Tongue (tissue), 2 donors: ENCODE data around the gene DGKH. TPM values are rescaled to one million over a fixed set of nuclear protein-coding genes. Genes with fewer than 3 reads are reported as not detected.
A peak's percentile ranks its signal among the peaks of the same experiment; 100 is the strongest.
"Not testable (repeated sequence)": the region's sequence is repeated elsewhere in the genome, so short reads cannot be mapped to it uniquely, and the experiment has no call there.

Experiments used
- DNase-seq: peaks from one replicate; pipeline ENCODE4 v3.0.0-alpha.2; 2015
- total RNA-seq: library from RNA; depleted of rRNA; stranded (reverse); fragments of >200 nt; gene quantifications from one replicate; pipeline ENCODE4 v1.2.3, GENCODE V29; 2014

Gene DGKH
- total RNA-seq, 1 donor from 2014 or later, result 18.4 TPM

GRCh38 chr13:42041684-42042035 is 6.8 kb upstream of the DGKH start:
- peak; percentile 68 for DNase-seq

GRCh38 chr13:42043676-42044075 is 4.8 kb upstream of the DGKH start:
- DNase-seq, result no peak

GRCh38 chr13:42046448-42046847 is 2.0 kb upstream of the DGKH start:
- DNase-seq, result no peak

- peak; percentile 67 for DNase-seq
Observed at GRCh38 chr13:42047561-42048341, 697 bp upstream of the DGKH start.

GRCh38 chr13:42048684-42049453 is 421 bp downstream of the DGKH start:
- DNase-seq, result peak; percentile 80

GRCh38 chr13:42049454-42049813 is 986 bp downstream of the DGKH start:
- DNase-seq, result no peak

- DNase-seq, result no peak
Observed at GRCh38 chr13:42054798-42055499, 6.5 kb downstream of the DGKH start.

GRCh38 chr13:42055500-42056085 is 7.1 kb downstream of the DGKH start:
- no peak for DNase-seq

GRCh38 chr13:42056146-42056545 is 7.7 kb downstream of the DGKH start:
- DNase-seq, result no peak

- DNase-seq, result no peak
Observed at GRCh38 chr13:42056583-42056982, 8.1 kb downstream of the DGKH start.

- DNase-seq, result no peak
Observed at GRCh38 chr13:42057918-42058530, 9.6 kb downstream of the DGKH start.

GRCh38 chr13:42061943-42062342 is 13.5 kb downstream of the DGKH start:
- no peak for DNase-seq

- no peak for DNase-seq
Observed at GRCh38 chr13:42063105-42063504, 14.7 kb downstream of the DGKH start.

GRCh38 chr13:42064259-42064658 is 15.8 kb downstream of the DGKH start:
- DNase-seq, result no peak

GRCh38 chr13:42064966-42065365 is 16.5 kb downstream of the DGKH start:
- no peak for DNase-seq

GRCh38 chr13:42065414-42065813 is 17.0 kb downstream of the DGKH start:
- DNase-seq, result no peak

GRCh38 chr13:42066542-42066941 is 18.1 kb downstream of the DGKH start:
- DNase-seq, result peak; percentile 26

- DNase-seq, result no peak
Observed at GRCh38 chr13:42068886-42069285, 20.4 kb downstream of the DGKH start.

GRCh38 chr13:42070599-42070998 is 22.2 kb downstream of the DGKH start:
- peak; percentile 40 for DNase-seq

- not testable (repeated sequence) for DNase-seq
Observed at GRCh38 chr13:42071179-42071578, 22.7 kb downstream of the DGKH start.

- no peak for DNase-seq
Observed at GRCh38 chr13:42071672-42072419, 23.4 kb downstream of the DGKH start.

- peak; percentile 31 for DNase-seq
Observed at GRCh38 chr13:42073683-42074082, 25.2 kb downstream of the DGKH start.
